Left lung (tissue), 10 donors: ENCODE results near the gene HYAL3. TPM values are rescaled to one million over a fixed set of nuclear protein-coding genes. Genes with fewer than 3 reads are reported as not detected.

ENCODE experiments used
- ATAC-seq: fragments of 200-7000 bp; cut with Tn5 transposase; one replicate; pipeline ENCODE4 v1.9.1; 2020; ENCODE audit warnings: moderate library complexity
- DNase-seq, 4 donors: peaks; one replicate each; pipeline ENCODE4 v3.0.0-alpha.2; 2013 to 2020
- H3K27ac ChIP-seq, 2 donors: fragments of 200-600 bp; sonication (generic) in 1 of 2; one replicate each; pipeline versions ENCODE4 v1.5.0 to v1.8.0; 2020 to 2021
- H3K27me3 ChIP-seq, 2 donors: fragments of 200-600 bp; sonication (generic) in 1 of 2; one replicate each; pipeline versions ENCODE4 v1.5.0 to v1.8.0; 2020 to 2021
- H3K36me3 ChIP-seq, 2 donors: fragments of 200-600 bp; sonication (generic) in 1 of 2; one replicate each; pipeline versions ENCODE4 v1.5.0 to v1.8.0; 2020 to 2021
- H3K4me1 ChIP-seq, 2 donors: fragments of 200-600 bp; one replicate each; pipeline ENCODE4 v1.8.0; 2021
- H3K4me3 ChIP-seq, 2 donors: fragments of 200-600 bp; sonication (generic) in 1 of 2; one replicate each; pipeline versions ENCODE4 v1.5.0 to v1.8.0; 2020 to 2021; ENCODE audit warnings: mild to moderate bottlenecking in 1 of 2
- H3K9me3 ChIP-seq, 2 donors: fragments of 200-600 bp; sonication (generic) in 1 of 2; one replicate each; pipeline versions ENCODE4 v1.5.0 to v1.8.0; 2020 to 2021
- intact Hi-C, 2 donors: fragments of 100-400 bp; cut with DNase I; formaldehyde crosslinking; loops; one replicate each; pipeline versions ENCODE4 v1.11.2 to v1.14.2; 2022
- polyA plus RNA-seq, 6 donors: library from polyadenylated mRNA; unstranded; fragments of 120-200 nt; gene quantifications; one replicate each; pipeline ENCODE4 v1.2.1, GENCODE V29; 2013; ENCODE audit not compliant: insufficient read length in 6 of 6
- total RNA-seq, 2 donors: library from RNA; stranded (reverse); fragmentation: NEBNext Ultra II Directional; extraction: Animal tissue kit (Norgen Biotek cat#: 25700); gene quantifications; one replicate each; pipeline ENCODE4 v1.2.1, GENCODE V29; 2021
- TF ChIP-seq, protein P1 (sequence below), 2 donors: fragments of 200-600 bp; sonication (generic) in 1 of 2; IDR thresholded peaks; one replicate each; pipeline versions ENCODE4 v1.5.0 to v1.8.0; 2021; ENCODE audit warnings: antibody characterized with exemption in 2 of 2
- donor health status: DM: no; HTN: yes; CAD: no.
- donor health status: DM: no; HTN: no; CAD: no.

The HYAL3 gene
- total and polyA plus RNA-seq, 8 donors, result 2.3 to 5.2 (median 4.3) TPM

- peak; percentile 58 for ATAC-seq
- DNase-seq, result peak; percentile 47 to 95 (median 80)
Measured at GRCh38 chr3:50340448-50341329, 41.5 kb upstream of the HYAL3 start, which contains the start of gene RASSF1. Gene RASSF1 (minus strand): TSS chr3:50340836. CDS start chr3:50340805, 31 bp downstream.

DNA sequence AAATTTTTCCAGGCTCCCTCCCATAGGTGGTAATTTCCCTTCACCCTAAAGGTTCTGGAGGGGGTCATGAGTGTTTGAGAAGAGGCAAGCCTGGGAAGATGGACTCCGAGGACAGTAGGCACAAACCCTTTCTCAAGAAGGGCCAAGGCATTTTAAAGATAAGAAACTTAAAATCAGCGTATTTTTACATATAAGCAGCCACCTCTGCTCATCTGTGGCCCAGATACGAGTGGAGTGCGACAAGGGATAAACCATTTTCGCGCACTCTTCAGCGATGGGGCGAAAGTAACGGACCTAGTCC is 40.9 kb upstream of the HYAL3 start:
- intact Hi-C loops, result no loop called here
- TF ChIP-seq, protein P1, sequence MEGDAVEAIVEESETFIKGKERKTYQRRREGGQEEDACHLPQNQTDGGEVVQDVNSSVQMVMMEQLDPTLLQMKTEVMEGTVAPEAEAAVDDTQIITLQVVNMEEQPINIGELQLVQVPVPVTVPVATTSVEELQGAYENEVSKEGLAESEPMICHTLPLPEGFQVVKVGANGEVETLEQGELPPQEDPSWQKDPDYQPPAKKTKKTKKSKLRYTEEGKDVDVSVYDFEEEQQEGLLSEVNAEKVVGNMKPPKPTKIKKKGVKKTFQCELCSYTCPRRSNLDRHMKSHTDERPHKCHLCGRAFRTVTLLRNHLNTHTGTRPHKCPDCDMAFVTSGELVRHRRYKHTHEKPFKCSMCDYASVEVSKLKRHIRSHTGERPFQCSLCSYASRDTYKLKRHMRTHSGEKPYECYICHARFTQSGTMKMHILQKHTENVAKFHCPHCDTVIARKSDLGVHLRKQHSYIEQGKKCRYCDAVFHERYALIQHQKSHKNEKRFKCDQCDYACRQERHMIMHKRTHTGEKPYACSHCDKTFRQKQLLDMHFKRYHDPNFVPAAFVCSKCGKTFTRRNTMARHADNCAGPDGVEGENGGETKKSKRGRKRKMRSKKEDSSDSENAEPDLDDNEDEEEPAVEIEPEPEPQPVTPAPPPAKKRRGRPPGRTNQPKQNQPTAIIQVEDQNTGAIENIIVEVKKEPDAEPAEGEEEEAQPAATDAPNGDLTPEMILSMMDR (IDR thresholded peaks at IDR 0.05), result no peak
- H3K36me3 ChIP-seq, result no peaks in the 10 kb centered on the region
- DNase-seq (no peak), ATAC-seq (no peak)
- H3K9me3 ChIP-seq, result no peaks in the 10 kb centered on the region
- peak overlapping the region; percentile 59 to 81 for H3K4me3 ChIP-seq
- H3K4me1 ChIP-seq, result peaks cover 29 to 65% of the 10 kb centered on the region in 2 donors
- H3K27me3 ChIP-seq, result no peaks in the 10 kb centered on the region
- H3K27ac ChIP-seq, result peak overlapping the region; percentile 94 to 98

More at GRCh38 chr3:50340448-50341329, 41.5 kb upstream of the HYAL3 start, which contains the start of gene RASSF1:
- H3K27ac ChIP-seq, result peak within 1 kb of the TSS; percentile 94 to 98
- H3K4me3 ChIP-seq, result peak within 1 kb of the TSS; percentile 59 to 81
- H3K4me1 ChIP-seq, result peaks cover 29 to 65% of the 10 kb centered on the region in 2 donors
- H3K27me3 ChIP-seq, result no peaks in the 10 kb centered on the region
- intact Hi-C loops, result no loop called here
- H3K9me3 ChIP-seq, result no peaks in the 10 kb centered on the region
- no peaks in the 10 kb centered on the region for H3K36me3 ChIP-seq
- TF ChIP-seq, protein P1 (IDR thresholded peaks at IDR 0.05), result no peak

- ATAC-seq (no peak), DNase-seq (no peak)
- TF ChIP-seq, protein P1 (IDR thresholded peaks at IDR 0.05), result no peak
- Histone ChIP-seq H3K4me3 (peak overlapping the region; percentile 59 to 81), H3K4me1 (peaks cover 28 to 66% of the 10 kb centered on the region in 2 donors), H3K9me3 (no peaks in the 10 kb centered on the region), H3K27ac (peak overlapping the region; percentile 94 to 98), H3K36me3 (no peaks in the 10 kb centered on the region), H3K27me3 (no peaks in the 10 kb centered on the region)
- intact Hi-C loops, result no loop called here
Measured at GRCh38 chr3:50339485-50340146, 40.4 kb upstream of the HYAL3 start.

GRCh38 chr3:50338965-50339364 is 39.8 kb upstream of the HYAL3 start:
- DNase-seq, result no peak
- TF ChIP-seq, protein P1 (IDR thresholded peaks at IDR 0.05), result no peak
- intact Hi-C loops, result no loop called here
- Histone ChIP-seq H3K9me3 (no peaks in the 10 kb centered on the region), H3K27me3 (no peaks in the 10 kb centered on the region), H3K27ac (peak overlapping the region; percentile 94 to 98), H3K4me3 (peak overlapping the region in 1 of 2 donors; percentile 81), H3K36me3 (no peaks in the 10 kb centered on the region), H3K4me1 (peaks cover 35 to 73% of the 10 kb centered on the region in 2 donors)
- ATAC-seq, result no peak
